Skeletal muscle cell (primary cell): Measurements from ENCODE around the gene CARD9.

ENCODE experiments used
- DNase-seq: peaks from one replicate; pipeline ENCODE4 v3.0.0-alpha.2; 2010; ENCODE audit warnings: low read depth
- H3K4me3 ChIP-seq: 2 replicates; pipeline ENCODE4 v1.5.1; 2011; ENCODE audit warnings: low read depth, mild to moderate bottlenecking, control low read depth, low read length, moderate library complexity

The CARD9 gene

GRCh38 chr9:136316271-136316751 lies 57.2 kb downstream of the CARD9 start:
- H3K4me3 ChIP-seq, result no peak overlapping the region
- DNase-seq, result no peak

GRCh38 chr9:136314944-136315343 lies 58.5 kb downstream of the CARD9 start:
- no peak for DNase-seq
- H3K4me3 ChIP-seq, result no peak overlapping the region

- DNase-seq, result no peak
- no peak overlapping the region for H3K4me3 ChIP-seq
These were observed 59.4 kb downstream of the CARD9 start for GRCh38 chr9:136314056-136314416.
